Putamen (tissue), 1 donor: Measurements from ENCODE around the gene CD207.

Source experiments
- DNase-seq: peaks from one replicate; pipeline ENCODE4 v3.0.0-alpha.2; 2016; ENCODE audit warnings: low spot score

Gene CD207

GRCh38 chr2:70793450-70793849 is 42.2 kb downstream of the CD207 start:
- DNase-seq: no peak

- DNase-seq: no peak
Observed at GRCh38 chr2:70790136-70790828, 45.3 kb downstream of the CD207 start, which contains the start of gene FIGLA. TSS of gene FIGLA (minus strand) at chr2:70790643. CDS start at chr2:70790638, 5 bp downstream.

- DNase-seq: peak; percentile 57
Observed at GRCh38 chr2:70789304-70790135, 46.1 kb downstream of the CD207 start.

GRCh38 chr2:70785137-70785911 is 50.3 kb downstream of the CD207 start:
- peak; percentile 55 for DNase-seq

GRCh38 chr2:70784320-70784719 is 51.3 kb downstream of the CD207 start:
- no peak for DNase-seq
